Esophagus squamous epithelium (tissue), 5 donors: ENCODE data around the gene BRD9. TPM values are rescaled to one million over a fixed set of nuclear protein-coding genes. Genes with fewer than 3 reads are reported as not detected.

Experiments
- DNase-seq: peaks from one replicate; lab custom pipeline; 2025; lab: John Stamatoyannopoulos, UW
- H3K27ac ChIP-seq, 4 donors: fragments of 200-600 bp; sonication (generic); one replicate each; pipeline ENCODE4 v1.5.1; 2016 to 2019; ENCODE audit warnings: mild to moderate bottlenecking in 1 of 4
- H3K27me3 ChIP-seq, 4 donors: fragments of 200-600 bp; sonication (generic); 1 replicate in 3 of 4; 2 replicates in 1 of 4; pipeline versions ENCODE4 v1.5.1 to v1.6.0; 2017 to 2021; ENCODE audit warnings: antibody characterized with exemption in 1 of 4
- H3K36me3 ChIP-seq, 3 donors: fragments of 200-600 bp; sonication (generic); one replicate each; pipeline ENCODE4 v1.5.1; 2016 to 2019
- H3K4me1 ChIP-seq, 3 donors: fragments of 200-600 bp; sonication (generic); one replicate each; pipeline ENCODE4 v1.5.1; 2017 to 2019
- H3K4me3 ChIP-seq, 4 donors: fragments of 200-600 bp; sonication (generic); 1 replicate in 3 of 4; 2 replicates in 1 of 4; pipeline ENCODE4 v1.5.1; 2016 to 2019; ENCODE audit warnings: mild to moderate bottlenecking in 2 of 4, moderate library complexity in 1 of 4
- H3K9me3 ChIP-seq, 3 donors: fragments of 200-600 bp; sonication (generic); one replicate each; pipeline ENCODE4 v1.5.1; 2016 to 2019
- CTCF ChIP-seq, 6 experiments: fragments of 450-650 bp in 4 of 6; fragments of 200-600 bp in 2 of 6; sonication (generic) in 2 of 6; IDR thresholded peaks; one replicate each; pipeline ENCODE4 v1.5.1; 2016 to 2019; ENCODE audit warnings: antibody characterized with exemption in 6 of 6, mild to moderate bottlenecking in 4 of 6, moderate library complexity in 4 of 6
- POLR2A ChIP-seq, 4 donors: fragments of 450-650 bp; IDR thresholded peaks; one replicate each; pipeline ENCODE4 v1.6.1; 2017; ENCODE audit warnings: antibody characterized with exemption in 4 of 4, mild to moderate bottlenecking in 4 of 4, moderate library complexity in 3 of 4
- WGBS, 2 donors: methylation state at CpG; one replicate each; pipeline ENCODE4 v1.1.5; 2018; 5-methylcytosine and 5-hydroxymethylcytosine counted together
- intact Hi-C: fragments of 100-400 bp; cut with DNase I; formaldehyde crosslinking; loops from one replicate; pipeline ENCODE4 v1.15.0; 2022
- total RNA-seq, 4 donors: library from RNA; depleted of rRNA; stranded (reverse); fragments of >200 nt; gene quantifications; one replicate each; pipeline ENCODE4 v1.1.0, GENCODE V29; 2016
- donor health status: DM: yes; HTN: yes; CAD: no.

The BRD9 gene
- total RNA-seq, 4 donors from 2014 or later, result 16.1 to 35.7 (median 22.3) TPM

GRCh38 chr5:876398-877365 is 15.9 kb downstream of the BRD9 start:
- Histone ChIP-seq H3K9me3 (no peaks in the 10 kb centered on the region), H3K36me3 (peaks cover 34 to 82% (median 37%) of the 10 kb centered on the region in 3 donors), H3K4me3 (no peak overlapping the region), H3K27ac (no peak overlapping the region), H3K27me3 (no peaks in the 10 kb centered on the region), H3K4me1 (no peaks in the 10 kb centered on the region)
- TF ChIP-seq POLR2A (IDR thresholded peaks at IDR 0.05) (no peak), CTCF (IDR thresholded peaks at IDR 0.05) (no peak)
- intact Hi-C loops, result no loop called here
- DNase-seq, result no peak
- 92 to 93% methylated on average over 24 to 25 of the region's 28 CpGs for WGBS, 2 donors

DNA sequence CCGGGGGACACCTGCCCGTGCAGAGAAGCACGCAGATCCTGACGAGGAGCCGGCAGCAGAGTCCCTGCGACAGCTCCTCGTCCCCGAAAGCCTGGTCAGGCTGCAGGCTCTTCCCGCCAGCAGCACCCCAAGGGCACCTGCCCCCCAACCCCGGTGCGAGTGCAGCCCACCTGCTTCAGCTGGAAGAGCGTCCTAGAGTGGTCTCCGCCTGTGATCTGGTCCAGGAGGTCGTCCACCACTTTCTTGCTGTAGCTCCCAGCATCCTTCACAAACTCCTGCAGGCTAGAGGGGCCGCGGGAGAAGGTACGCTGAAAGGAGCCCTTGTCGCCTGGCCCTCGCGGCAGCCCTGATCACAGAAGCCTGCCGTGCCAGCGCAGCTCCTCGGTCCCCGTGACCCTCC is 16.7 kb downstream of the BRD9 start:
- intact Hi-C loops, result no loop called here
- no peak for DNase-seq
- Histone ChIP-seq H3K27ac (no peak overlapping the region), H3K4me1 (no peaks in the 10 kb centered on the region), H3K4me3 (no peak overlapping the region), H3K36me3 (peaks cover 30 to 82% (median 32%) of the 10 kb centered on the region in 3 donors), H3K9me3 (no peaks in the 10 kb centered on the region), H3K27me3 (no peaks in the 10 kb centered on the region)
- TF ChIP-seq POLR2A (IDR thresholded peaks at IDR 0.05) (no peak), CTCF (IDR thresholded peaks at IDR 0.05) (no peak)
- 91 to 92% methylated on average over 12 to 19 of the region's 24 CpGs for WGBS, 2 donors

DNA sequence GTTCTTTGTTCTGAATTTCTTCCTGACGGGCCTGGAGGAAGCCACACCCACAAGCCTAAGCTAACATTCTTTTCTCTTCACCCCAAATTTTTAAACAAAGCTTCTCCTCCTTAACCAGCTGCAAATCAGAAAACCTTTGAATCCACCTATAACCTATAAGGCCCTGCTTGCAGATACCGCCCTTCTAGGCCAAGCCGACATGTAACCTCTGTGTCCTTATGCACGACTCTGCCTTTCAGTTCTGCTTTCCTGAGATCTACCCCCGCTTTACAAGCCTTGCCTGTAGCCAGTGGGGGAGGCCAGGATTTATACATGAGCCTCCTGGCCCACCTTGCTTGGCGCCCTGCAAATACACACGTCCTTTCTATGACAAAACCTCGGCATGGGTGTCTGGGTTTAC is 19.3 kb downstream of the BRD9 start:
- 69% methylated on average over 5 to 6 of the region's 8 CpGs for WGBS, 2 donors
- H3K27ac ChIP-seq, result no peak overlapping the region
- no peak for DNase-seq
- intact Hi-C loops, result no loop called here
- no peak overlapping the region for H3K4me3 ChIP-seq
- no peaks in the 10 kb centered on the region for H3K4me1 ChIP-seq
- H3K27me3 ChIP-seq, result no peaks in the 10 kb centered on the region
- TF ChIP-seq POLR2A (IDR thresholded peaks at IDR 0.05) (no peak), CTCF (IDR thresholded peaks at IDR 0.05) (no peak)
- no peaks in the 10 kb centered on the region for H3K9me3 ChIP-seq
- peaks cover 49 to 100% (median 53%) of the 10 kb centered on the region in 3 donors for H3K36me3 ChIP-seq

GRCh38 chr5:872301-872700 is 20.3 kb downstream of the BRD9 start:
- H3K9me3 ChIP-seq, result no peaks in the 10 kb centered on the region
- 67 to 87% methylated on average over 3 to 9 of the region's 10 CpGs for WGBS, 2 donors
- no peak overlapping the region for H3K27ac ChIP-seq
- TF ChIP-seq CTCF (IDR thresholded peaks at IDR 0.05) (no peak), POLR2A (IDR thresholded peaks at IDR 0.05) (no peak)
- no peaks in the 10 kb centered on the region for H3K27me3 ChIP-seq
- DNase-seq, result no peak
- peaks cover 43 to 100% (median 51%) of the 10 kb centered on the region in 3 donors for H3K36me3 ChIP-seq
- no peak overlapping the region for H3K4me3 ChIP-seq
- no peaks in the 10 kb centered on the region for H3K4me1 ChIP-seq
- intact Hi-C loops, result no loop called here

- no peaks in the 10 kb centered on the region for H3K9me3 ChIP-seq
- 91 to 93% methylated on average over 16 to 25 of the region's 29 CpGs for WGBS, 2 donors
- no peak overlapping the region for H3K4me3 ChIP-seq
- H3K27me3 ChIP-seq, result no peaks in the 10 kb centered on the region
- no peak overlapping the region for H3K27ac ChIP-seq
- DNase-seq, result no peak
- no peaks in the 10 kb centered on the region for H3K4me1 ChIP-seq
- H3K36me3 ChIP-seq, result peaks cover 40 to 100% (median 57%) of the 10 kb centered on the region in 3 donors
- TF ChIP-seq POLR2A (IDR thresholded peaks at IDR 0.05) (no peak), CTCF (IDR thresholded peaks at IDR 0.05) (no peak)
- intact Hi-C loops, result no loop called here
These were observed 20.9 kb downstream of the BRD9 start for GRCh38 chr5:871596-872298.
